ENCODE measurements around the gene TTC7B.

DNA sequence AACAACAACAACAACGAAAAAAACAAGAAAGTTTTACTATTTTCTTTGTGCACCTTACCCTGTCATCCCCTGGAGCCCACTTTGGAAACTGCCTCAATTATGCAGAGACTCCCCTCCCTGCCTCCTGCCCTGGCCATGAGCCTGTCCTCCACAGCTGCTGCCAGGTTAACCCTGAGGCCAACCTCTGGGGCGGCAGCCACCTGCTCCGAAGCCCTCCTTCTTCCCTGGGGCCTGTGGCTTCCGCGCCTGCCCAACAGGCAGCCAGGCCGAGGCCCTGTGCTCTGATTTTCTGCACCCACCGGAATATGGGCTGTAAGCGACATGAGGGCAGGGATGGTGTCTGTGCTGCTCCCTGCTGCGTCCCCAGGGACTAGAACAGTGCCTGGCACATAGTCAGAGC lies 236.4 kb downstream of the TTC7B start:
- TF ChIP-seq, protein P1, sequence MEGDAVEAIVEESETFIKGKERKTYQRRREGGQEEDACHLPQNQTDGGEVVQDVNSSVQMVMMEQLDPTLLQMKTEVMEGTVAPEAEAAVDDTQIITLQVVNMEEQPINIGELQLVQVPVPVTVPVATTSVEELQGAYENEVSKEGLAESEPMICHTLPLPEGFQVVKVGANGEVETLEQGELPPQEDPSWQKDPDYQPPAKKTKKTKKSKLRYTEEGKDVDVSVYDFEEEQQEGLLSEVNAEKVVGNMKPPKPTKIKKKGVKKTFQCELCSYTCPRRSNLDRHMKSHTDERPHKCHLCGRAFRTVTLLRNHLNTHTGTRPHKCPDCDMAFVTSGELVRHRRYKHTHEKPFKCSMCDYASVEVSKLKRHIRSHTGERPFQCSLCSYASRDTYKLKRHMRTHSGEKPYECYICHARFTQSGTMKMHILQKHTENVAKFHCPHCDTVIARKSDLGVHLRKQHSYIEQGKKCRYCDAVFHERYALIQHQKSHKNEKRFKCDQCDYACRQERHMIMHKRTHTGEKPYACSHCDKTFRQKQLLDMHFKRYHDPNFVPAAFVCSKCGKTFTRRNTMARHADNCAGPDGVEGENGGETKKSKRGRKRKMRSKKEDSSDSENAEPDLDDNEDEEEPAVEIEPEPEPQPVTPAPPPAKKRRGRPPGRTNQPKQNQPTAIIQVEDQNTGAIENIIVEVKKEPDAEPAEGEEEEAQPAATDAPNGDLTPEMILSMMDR (conservative IDR thresholded peaks at IDR 0.05; ENCODE audit: low read depth in 2 of 2), result no peak
- TF ChIP-seq EZH2 (IDR thresholded peaks at IDR 0.05; ENCODE audit: low read depth, unreplicated experiment) (no peak), EZH2phosphoT487 (IDR thresholded peaks at IDR 0.05; ENCODE audit: unreplicated experiment) (no peak)
- TF ChIP-seq, protein P2, sequence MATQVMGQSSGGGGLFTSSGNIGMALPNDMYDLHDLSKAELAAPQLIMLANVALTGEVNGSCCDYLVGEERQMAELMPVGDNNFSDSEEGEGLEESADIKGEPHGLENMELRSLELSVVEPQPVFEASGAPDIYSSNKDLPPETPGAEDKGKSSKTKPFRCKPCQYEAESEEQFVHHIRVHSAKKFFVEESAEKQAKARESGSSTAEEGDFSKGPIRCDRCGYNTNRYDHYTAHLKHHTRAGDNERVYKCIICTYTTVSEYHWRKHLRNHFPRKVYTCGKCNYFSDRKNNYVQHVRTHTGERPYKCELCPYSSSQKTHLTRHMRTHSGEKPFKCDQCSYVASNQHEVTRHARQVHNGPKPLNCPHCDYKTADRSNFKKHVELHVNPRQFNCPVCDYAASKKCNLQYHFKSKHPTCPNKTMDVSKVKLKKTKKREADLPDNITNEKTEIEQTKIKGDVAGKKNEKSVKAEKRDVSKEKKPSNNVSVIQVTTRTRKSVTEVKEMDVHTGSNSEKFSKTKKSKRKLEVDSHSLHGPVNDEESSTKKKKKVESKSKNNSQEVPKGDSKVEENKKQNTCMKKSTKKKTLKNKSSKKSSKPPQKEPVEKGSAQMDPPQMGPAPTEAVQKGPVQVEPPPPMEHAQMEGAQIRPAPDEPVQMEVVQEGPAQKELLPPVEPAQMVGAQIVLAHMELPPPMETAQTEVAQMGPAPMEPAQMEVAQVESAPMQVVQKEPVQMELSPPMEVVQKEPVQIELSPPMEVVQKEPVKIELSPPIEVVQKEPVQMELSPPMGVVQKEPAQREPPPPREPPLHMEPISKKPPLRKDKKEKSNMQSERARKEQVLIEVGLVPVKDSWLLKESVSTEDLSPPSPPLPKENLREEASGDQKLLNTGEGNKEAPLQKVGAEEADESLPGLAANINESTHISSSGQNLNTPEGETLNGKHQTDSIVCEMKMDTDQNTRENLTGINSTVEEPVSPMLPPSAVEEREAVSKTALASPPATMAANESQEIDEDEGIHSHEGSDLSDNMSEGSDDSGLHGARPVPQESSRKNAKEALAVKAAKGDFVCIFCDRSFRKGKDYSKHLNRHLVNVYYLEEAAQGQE (IDR thresholded peaks at IDR 0.05; ENCODE audit: unreplicated experiment), result no peak

Measured in GM23338 (cell line).